HG03565 (cell line): ENCODE measurements around the gene PIGK.
"Not testable (repeated sequence)": the region's sequence is repeated elsewhere in the genome, so short reads cannot be mapped to it uniquely, and the experiment has no call there.

Source experiments
- ATAC-seq: cut with Tn5 transposase; IDR thresholded peaks from one replicate; pipeline ENCODE4 v1.9.1; 2021; ENCODE audit warnings: mild to moderate bottlenecking, moderate library complexity; ENCODE audit not compliant: unreplicated experiment

The PIGK gene

GRCh38 chr1:77219166-77219887 is at the start of gene PIGK:
TSS of gene PIGK (minus strand) at chr1:77219430. CDS start at chr1:77219402, 28 bp downstream.
- peak; percentile 92 for ATAC-seq

- ATAC-seq: no peak
Measured at GRCh38 chr1:77267035-77267434, 47.8 kb upstream of the PIGK start.

GRCh38 chr1:77265180-77265579 is 46.0 kb upstream of the PIGK start:
- no peak for ATAC-seq

GRCh38 chr1:77263708-77264107 is 44.5 kb upstream of the PIGK start:
- no peak for ATAC-seq

- ATAC-seq: no peak
Measured at GRCh38 chr1:77253211-77253610, 34.0 kb upstream of the PIGK start.

GRCh38 chr1:77250126-77250525 is 30.9 kb upstream of the PIGK start:
- ATAC-seq: no peak

GRCh38 chr1:77245830-77246229 is 26.6 kb upstream of the PIGK start:
- ATAC-seq: no peak

GRCh38 chr1:77239311-77239710 is 20.1 kb upstream of the PIGK start:
- no peak for ATAC-seq

- ATAC-seq: no peak
Measured at GRCh38 chr1:77238462-77238861, 19.2 kb upstream of the PIGK start.

GRCh38 chr1:77234943-77235342 is 15.7 kb upstream of the PIGK start:
- ATAC-seq: no peak

- no peak for ATAC-seq
Measured at GRCh38 chr1:77234096-77234495, 14.9 kb upstream of the PIGK start.

GRCh38 chr1:77232829-77233228 is 13.6 kb upstream of the PIGK start:
- ATAC-seq: no peak

- ATAC-seq: no peak
Measured at GRCh38 chr1:77230051-77230450, 10.8 kb upstream of the PIGK start.

GRCh38 chr1:77228836-77229235 is 9.6 kb upstream of the PIGK start:
- ATAC-seq: no peak

- ATAC-seq: no peak
Measured at GRCh38 chr1:77227381-77227780, 8.2 kb upstream of the PIGK start.

GRCh38 chr1:77222496-77222895 is 3.3 kb upstream of the PIGK start:
- no peak for ATAC-seq

- no peak for ATAC-seq
Measured at GRCh38 chr1:77220687-77221463, 1.6 kb upstream of the PIGK start.

- peak; percentile 26 for ATAC-seq
Measured at GRCh38 chr1:77218477-77219165, 609 bp downstream of the PIGK start.

- not testable (repeated sequence) for ATAC-seq
Measured at GRCh38 chr1:77204043-77204442, 15.2 kb downstream of the PIGK start.

- no peak for ATAC-seq
Measured at GRCh38 chr1:77202751-77203150, 16.5 kb downstream of the PIGK start.

- ATAC-seq: no peak
Measured at GRCh38 chr1:77200806-77201205, 18.4 kb downstream of the PIGK start.

GRCh38 chr1:77200293-77200692 is 18.9 kb downstream of the PIGK start:
- ATAC-seq: no peak
